GM12801 (cell line): ENCODE measurements around the gene UQCRC1.

Experiments used
- CTCF ChIP-seq: IDR thresholded peaks from one replicate; pipeline ENCODE4 v1.5.1; 2011; ENCODE audit warnings: control low read depth; ENCODE audit not compliant: insufficient read length; ENCODE audit errors: extremely low read depth

The UQCRC1 gene

GRCh38 chr3:48601622-48601994 is 7.8 kb downstream of the UQCRC1 start:
- TF ChIP-seq CTCF, result no peak

- no peak for TF ChIP-seq CTCF
These were observed 8.5 kb downstream of the UQCRC1 start for GRCh38 chr3:48600711-48601621.

GRCh38 chr3:48599509-48600285 is 9.7 kb downstream of the UQCRC1 start:
- TF ChIP-seq CTCF, result no peak

- TF ChIP-seq CTCF, result no peak
These were observed 10.4 kb downstream of the UQCRC1 start for GRCh38 chr3:48599077-48599501.

GRCh38 chr3:48598323-48599076 is 10.9 kb downstream of the UQCRC1 start:
- no peak for TF ChIP-seq CTCF

GRCh38 chr3:48597408-48597800 is 12.0 kb downstream of the UQCRC1 start:
- no peak for TF ChIP-seq CTCF
